NOMO-1 treated with DMSO at 0.1 percent for 48 hours (cell line): ENCODE results near the gene ZNF541.

ENCODE experiments used
- DNase-seq: peaks from one replicate; lab custom pipeline; 2025; ENCODE audit not compliant: unreplicated experiment; lab: John Stamatoyannopoulos, UW

The ZNF541 gene

DNA sequence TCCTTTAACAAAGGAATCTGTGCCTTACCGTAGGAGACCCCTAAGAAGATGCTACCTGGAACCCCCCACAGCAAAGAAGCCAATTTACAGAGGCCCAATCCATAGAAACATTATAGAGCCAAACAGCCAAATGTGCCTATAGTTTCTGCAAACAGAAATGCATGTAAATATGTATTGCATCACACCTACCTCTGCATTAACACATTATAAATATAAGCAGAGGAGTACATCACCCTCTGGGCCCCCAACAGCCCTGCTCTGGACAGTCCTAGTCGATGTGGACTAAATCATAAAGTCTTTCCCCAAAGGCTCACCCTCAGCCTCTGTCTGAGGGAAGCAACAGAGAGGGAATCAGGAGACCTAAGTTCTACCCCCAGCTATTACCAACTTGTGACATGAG lies 25.7 kb downstream of the ZNF541 start:
- DNase-seq = no peak

DNA sequence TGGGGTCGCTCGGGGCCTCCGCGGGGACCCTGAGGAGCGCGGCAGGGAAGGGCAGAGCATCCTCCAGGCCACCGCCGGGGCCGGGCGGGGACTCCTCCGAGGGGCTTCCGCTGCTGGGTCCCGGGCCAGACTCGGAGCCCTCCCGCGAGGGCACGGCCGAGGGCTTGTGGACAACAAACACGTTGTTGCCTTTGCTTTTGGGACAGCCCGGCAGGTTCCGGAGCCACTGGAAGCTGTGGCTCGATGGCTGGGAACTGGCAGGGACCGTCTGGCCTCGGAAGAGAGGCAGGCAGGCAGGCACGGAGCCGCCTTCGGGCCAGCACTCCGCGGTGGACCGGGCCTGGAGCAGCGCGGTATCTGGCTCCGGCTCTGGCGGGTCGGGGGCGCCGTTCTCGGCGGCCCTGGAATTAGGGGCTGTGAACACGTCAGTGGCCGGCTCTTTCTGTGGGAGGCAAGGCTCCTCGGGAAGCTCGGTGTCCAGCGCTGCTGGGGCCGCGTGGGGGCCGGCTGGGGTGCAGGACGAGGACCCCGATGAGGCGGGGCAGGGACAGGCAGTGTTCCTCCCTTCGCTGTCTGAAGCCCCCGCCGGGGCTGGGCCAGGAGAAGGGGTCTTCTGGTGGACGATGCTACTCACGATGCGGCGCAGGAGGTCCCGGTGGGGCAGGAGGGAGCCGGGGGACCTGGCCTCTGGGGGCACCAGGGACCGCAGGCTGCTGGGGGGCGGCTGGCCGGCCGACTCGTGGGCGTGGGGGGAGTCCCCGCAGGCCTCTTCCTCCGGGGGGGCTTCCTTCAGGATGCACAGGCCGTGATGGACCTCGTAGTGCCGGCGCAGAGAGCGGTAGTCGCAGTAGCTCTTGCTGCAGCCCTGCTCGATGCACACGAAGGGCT lies 27.6 kb downstream of the ZNF541 start:
- DNase-seq = no peak

GRCh38 chr19:47544476-47544875 lies 28.5 kb downstream of the ZNF541 start:
- no peak for DNase-seq

GRCh38 chr19:47544075-47544474 lies 28.9 kb downstream of the ZNF541 start:
- no peak for DNase-seq

GRCh38 chr19:47542030-47542475 lies 30.9 kb downstream of the ZNF541 start:
- no peak for DNase-seq

DNA sequence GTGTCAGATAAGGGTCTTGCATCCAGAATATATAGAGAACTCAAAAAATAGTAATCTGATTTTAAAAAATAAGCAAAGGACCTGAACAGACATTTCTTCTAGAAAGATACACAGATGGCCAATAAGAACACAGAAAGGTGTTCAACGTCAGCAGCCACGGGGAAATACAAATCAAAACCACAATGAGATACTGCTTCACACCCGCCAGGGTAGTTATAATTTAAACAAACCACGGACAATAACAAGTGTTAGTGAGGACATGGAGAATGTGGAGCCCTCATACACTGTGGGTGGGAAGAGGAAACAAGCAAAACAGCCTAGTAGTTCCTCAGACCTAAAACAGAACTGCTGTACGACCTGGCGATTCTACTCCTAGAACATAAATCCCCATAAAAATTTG lies 31.4 kb downstream of the ZNF541 start:
- DNase-seq = peak; percentile 54

DNA sequence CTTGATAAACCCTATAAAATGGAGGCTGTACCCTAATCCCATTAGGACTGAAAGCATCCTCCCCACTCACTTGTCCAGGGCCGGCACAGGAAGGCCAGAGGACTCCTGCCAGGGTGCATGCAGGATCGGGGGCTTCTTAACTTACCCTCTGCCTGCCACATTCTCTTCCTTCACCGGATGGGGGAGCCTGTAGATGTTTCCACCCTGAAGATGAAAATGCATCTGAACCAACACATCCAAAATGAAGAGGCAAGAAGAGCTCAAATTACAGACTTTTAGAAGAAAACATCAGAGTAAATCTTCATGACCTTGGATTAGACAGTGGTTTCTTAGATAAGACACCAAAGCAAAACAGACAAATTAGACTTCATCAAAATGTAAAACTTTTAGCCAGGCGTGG lies 32.2 kb downstream of the ZNF541 start:
- DNase-seq = no peak

DNA sequence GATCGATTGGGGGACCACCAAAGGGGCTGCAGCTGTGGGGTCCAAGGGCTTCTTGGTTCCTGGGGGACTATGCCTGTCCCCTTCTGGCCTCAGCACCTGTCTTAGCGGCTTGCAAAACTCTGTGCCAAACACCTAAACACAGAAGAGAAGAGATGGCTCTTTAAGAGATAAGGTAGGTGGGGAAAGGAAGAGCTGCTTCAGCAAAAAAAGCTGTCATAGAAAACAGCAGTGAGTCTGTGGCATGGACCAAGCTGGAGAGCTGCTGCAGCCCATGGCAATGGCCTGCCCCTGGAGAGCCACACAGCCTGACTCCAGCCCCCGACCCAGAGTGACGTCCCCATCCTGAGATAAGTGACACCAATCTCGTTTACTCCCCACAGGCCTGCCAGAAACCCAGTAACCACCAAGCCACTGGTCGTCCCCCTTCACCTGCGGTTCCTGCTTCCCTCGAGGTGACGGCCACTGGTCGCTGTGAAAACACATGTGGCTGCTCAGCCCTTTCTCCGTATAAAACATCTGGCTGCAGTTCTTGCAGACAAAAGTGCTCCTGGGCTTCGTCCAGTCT lies 33.1 kb downstream of the ZNF541 start:
- DNase-seq = no peak

- no peak for DNase-seq
Measured at GRCh38 chr19:47538812-47539211, 34.1 kb downstream of the ZNF541 start.

DNA sequence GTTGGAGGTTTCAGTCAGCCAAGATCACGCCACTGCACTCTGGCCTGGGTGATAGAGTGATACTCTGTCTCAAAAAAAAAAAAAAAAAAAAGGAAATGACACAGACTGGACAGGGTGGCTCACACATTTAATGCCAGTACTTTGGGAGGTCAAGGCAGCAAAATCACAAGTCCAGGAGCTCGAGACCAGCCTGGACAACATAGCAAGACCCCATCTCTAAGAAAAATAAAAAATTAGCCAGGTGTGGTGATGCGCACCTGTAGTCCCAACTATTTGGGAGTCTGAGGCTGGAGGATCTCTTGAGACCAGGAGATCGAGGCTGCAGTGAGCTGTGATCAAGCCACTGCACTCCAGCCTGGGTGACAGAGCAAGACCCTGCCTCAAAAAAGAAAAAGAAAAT lies 35.5 kb downstream of the ZNF541 start:
- no peak for DNase-seq

DNA sequence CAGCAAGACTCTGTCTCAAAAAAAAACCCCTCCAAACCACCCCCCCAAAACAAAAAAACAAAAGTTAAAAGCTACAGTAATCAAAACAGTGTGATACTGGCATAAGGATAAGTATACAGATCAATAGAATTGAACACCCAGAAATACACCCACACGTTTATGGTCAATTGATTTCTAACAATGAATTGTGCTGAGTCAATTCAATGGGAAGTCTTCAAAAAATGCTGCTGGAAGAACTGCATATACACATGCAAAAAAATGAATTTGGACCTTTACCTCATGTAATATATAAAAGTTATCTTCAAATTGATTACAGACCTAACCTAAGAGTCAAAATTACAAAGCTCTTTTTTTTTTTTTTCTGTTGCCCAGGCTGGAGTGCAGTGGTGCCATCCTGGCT lies 38.3 kb downstream of the ZNF541 start:
- DNase-seq = no peak

DNA sequence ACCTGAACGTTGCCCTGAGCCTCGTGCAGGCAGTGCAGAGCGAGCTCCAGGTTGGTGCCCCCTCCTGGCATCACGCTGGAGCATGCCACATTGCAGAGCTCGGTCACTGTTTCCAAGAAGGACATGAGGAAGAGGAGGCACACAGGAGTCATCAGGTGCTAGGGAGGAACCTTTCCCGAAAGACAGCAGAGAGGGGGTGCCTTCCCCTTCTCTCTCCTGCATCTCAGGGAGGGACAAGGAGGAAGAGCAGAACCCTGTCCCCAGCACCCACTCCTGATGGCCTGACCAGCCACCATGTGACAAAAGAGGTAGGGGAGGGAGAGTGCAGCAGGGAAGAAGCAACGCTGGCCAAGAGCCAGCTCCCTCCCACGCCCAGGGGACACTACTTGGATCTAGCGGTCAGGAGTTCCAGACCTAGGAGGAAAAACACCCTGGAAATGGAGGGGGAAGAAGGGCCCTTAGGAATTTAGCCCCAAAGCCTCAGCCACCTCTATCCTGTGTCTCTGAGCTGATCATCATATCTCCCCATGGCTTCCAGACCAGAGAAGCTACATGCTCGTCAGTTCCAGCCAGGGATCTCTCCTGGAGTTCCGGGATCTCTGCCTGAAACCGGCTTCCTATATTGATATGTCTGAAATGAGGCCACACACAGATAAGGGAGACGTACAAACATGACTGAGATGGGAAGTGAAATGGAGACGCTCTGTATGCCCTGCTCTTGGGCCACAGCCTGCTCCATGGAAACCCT lies 41.1 kb downstream of the ZNF541 start:
- DNase-seq = no peak

DNA sequence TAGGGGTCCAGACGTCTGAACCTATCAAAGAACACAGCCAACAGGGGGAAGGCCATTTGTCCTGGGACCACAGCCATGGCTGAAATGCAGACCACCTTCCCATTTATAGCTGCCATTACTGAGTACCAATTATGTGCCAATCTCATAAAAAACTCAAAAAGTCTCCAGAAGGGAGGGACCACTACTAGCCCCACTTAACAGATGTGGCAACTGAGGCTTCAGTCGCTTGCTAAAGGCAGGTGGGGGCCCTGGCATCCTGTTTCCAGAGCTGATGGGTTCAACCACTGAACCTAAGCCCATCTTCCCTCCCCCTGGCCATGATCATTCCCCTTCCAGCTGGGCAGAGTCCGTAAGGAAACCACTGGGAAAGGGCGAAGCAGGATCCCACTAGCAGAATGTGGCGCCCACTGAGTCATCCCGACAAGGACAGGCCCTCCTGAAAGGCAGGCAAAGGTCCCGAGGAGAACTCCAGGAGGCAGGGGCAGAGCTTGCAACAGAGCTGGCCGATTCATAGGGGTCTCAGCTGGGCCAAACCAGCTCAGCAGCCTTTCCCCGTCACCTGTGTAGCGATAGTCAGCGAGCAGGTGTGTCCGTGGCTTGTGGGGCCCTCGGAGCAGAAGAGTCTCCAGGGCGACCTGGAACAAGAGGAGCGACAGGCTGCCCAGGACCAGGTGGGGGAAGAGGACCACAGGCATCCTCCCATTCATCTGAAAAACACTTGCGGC lies 43.8 kb downstream of the ZNF541 start:
- DNase-seq = no peak

DNA sequence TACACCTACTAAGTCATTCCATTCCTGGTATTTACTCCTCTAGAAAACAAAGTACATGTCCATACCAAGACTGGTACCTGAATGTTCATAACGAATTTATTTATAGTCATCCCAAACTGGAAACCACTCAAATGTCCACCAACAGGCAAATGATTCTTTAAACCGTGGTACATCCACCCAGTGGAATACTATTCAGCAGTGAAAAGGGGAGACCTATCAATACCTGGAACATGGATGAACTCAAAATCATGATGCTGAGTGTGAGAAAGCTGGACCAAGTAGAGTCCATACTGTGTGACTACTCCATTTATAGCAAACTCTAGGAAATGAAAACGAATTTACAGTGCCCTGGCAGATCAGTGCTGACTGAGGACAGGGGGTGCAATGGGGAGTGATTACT lies 46.1 kb downstream of the ZNF541 start:
- no peak for DNase-seq

GRCh38 chr19:47523473-47523872 lies 49.5 kb downstream of the ZNF541 start:
- DNase-seq = no peak
